ENCODE data around the gene GLIS1. TPM values are rescaled to one million over a fixed set of nuclear protein-coding genes. Genes with fewer than 3 reads are reported as not detected.

GLIS1 gene
- total RNA-seq, 1 donor from 2014 or later, result not detected

GRCh38 chr1:53735681-53736080 is 3.3 kb downstream of the GLIS1 start:
- no peak for DNase-seq

GRCh38 chr1:53735261-53735660 is 3.7 kb downstream of the GLIS1 start:
- DNase-seq, result no peak

- DNase-seq, result no peak
Observed at GRCh38 chr1:53734650-53735211, 4.2 kb downstream of the GLIS1 start.

- no peak for DNase-seq
Observed at GRCh38 chr1:53733975-53734649, 4.9 kb downstream of the GLIS1 start.

GRCh38 chr1:53733447-53733931 is 5.5 kb downstream of the GLIS1 start:
- DNase-seq, result no peak

- no peak for DNase-seq
Observed at GRCh38 chr1:53732912-53733317, 6.0 kb downstream of the GLIS1 start.

- DNase-seq, result no peak
Observed at GRCh38 chr1:53732409-53732808, 6.6 kb downstream of the GLIS1 start.

- DNase-seq, result no peak
Observed at GRCh38 chr1:53731779-53732305, 7.1 kb downstream of the GLIS1 start.

- DNase-seq, result no peak
Observed at GRCh38 chr1:53731043-53731600, 7.8 kb downstream of the GLIS1 start.

GRCh38 chr1:53730224-53730865 is 8.6 kb downstream of the GLIS1 start:
- DNase-seq, result no peak

- DNase-seq, result no peak
Observed at GRCh38 chr1:53729456-53730223, 9.3 kb downstream of the GLIS1 start.

- DNase-seq, result no peak
Observed at GRCh38 chr1:53728702-53729455, 10.1 kb downstream of the GLIS1 start.

GRCh38 chr1:53728196-53728595 is 10.8 kb downstream of the GLIS1 start:
- DNase-seq, result no peak

GRCh38 chr1:53727461-53728092 is 11.4 kb downstream of the GLIS1 start:
- DNase-seq, result no peak

- DNase-seq, result no peak
Observed at GRCh38 chr1:53726009-53726600, 12.9 kb downstream of the GLIS1 start.

- no peak for DNase-seq
Observed at GRCh38 chr1:53725238-53725689, 13.7 kb downstream of the GLIS1 start.

GRCh38 chr1:53722025-53722424 is 16.9 kb downstream of the GLIS1 start:
- DNase-seq, result no peak

GRCh38 chr1:53721088-53721487 is 17.9 kb downstream of the GLIS1 start:
- DNase-seq, result no peak

GRCh38 chr1:53719469-53719868 is 19.5 kb downstream of the GLIS1 start:
- no peak for DNase-seq

GRCh38 chr1:53718443-53718842 is 20.5 kb downstream of the GLIS1 start:
- no peak for DNase-seq
